Adrenal gland (tissue), 5 donors: ENCODE measurements around the gene PSMC3.

Source experiments
- POLR2A ChIP-seq, 2 donors: fragments of 450-650 bp; IDR thresholded peaks; one replicate each; pipeline ENCODE4 v1.6.1; 2017; ENCODE audit warnings: antibody characterized with exemption in 2 of 2, mild to moderate bottlenecking in 2 of 2, moderate library complexity in 1 of 2
- TF ChIP-seq, protein P1 (sequence below), 6 experiments: fragments of 450-650 bp in 4 of 6; fragments of 200-600 bp in 2 of 6; sonication (generic) in 1 of 6; IDR thresholded peaks; 1 replicate in 5 of 6; 2 replicates in 1 of 6; pipeline versions ENCODE4 v1.5.1 to v1.8.0; 2016 to 2021; ENCODE audit warnings: antibody characterized with exemption in 6 of 6, mild to moderate bottlenecking in 2 of 6, moderate library complexity in 1 of 6
- donor health status: DM: no; HTN: no; CAD: no.

DNA sequence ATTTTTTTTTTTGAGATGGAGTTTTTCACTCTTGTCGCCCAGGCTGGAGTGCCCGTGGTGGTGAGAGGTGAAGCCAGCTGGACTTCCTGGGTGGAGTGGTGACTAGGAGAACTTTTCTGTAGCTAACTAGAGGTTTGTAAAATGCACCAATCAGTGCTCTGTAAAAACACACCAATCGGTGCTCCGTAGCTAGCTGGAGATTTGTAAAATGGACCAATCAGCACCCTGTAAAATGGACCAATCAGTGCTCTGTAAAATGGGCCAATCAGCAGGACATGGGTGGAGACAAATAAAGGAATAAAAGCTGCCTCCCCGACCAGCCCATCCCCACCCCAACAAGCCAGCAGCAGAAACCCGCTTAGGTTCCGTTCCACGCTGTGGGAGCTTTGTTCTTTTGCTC lies 27.1 kb upstream of the PSMC3 start:
- TF ChIP-seq, protein P1, sequence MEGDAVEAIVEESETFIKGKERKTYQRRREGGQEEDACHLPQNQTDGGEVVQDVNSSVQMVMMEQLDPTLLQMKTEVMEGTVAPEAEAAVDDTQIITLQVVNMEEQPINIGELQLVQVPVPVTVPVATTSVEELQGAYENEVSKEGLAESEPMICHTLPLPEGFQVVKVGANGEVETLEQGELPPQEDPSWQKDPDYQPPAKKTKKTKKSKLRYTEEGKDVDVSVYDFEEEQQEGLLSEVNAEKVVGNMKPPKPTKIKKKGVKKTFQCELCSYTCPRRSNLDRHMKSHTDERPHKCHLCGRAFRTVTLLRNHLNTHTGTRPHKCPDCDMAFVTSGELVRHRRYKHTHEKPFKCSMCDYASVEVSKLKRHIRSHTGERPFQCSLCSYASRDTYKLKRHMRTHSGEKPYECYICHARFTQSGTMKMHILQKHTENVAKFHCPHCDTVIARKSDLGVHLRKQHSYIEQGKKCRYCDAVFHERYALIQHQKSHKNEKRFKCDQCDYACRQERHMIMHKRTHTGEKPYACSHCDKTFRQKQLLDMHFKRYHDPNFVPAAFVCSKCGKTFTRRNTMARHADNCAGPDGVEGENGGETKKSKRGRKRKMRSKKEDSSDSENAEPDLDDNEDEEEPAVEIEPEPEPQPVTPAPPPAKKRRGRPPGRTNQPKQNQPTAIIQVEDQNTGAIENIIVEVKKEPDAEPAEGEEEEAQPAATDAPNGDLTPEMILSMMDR (IDR thresholded peaks at IDR 0.05) = no peak
- TF ChIP-seq POLR2A (IDR thresholded peaks at IDR 0.05) = no peak
